GM19395 (cell line): Measurements from ENCODE around the gene IL10RA.

Experiments
- ATAC-seq: cut with Tn5 transposase; IDR thresholded peaks from one replicate; pipeline ENCODE4 v1.9.1; 2021; ENCODE audit warnings: mild to moderate bottlenecking, moderate library complexity; ENCODE audit not compliant: unreplicated experiment

Gene IL10RA

GRCh38 chr11:118005224-118006152 lies 19.3 kb downstream of the IL10RA start:
- ATAC-seq = no peak

GRCh38 chr11:118006153-118006534 lies 19.9 kb downstream of the IL10RA start:
- ATAC-seq = no peak

DNA sequence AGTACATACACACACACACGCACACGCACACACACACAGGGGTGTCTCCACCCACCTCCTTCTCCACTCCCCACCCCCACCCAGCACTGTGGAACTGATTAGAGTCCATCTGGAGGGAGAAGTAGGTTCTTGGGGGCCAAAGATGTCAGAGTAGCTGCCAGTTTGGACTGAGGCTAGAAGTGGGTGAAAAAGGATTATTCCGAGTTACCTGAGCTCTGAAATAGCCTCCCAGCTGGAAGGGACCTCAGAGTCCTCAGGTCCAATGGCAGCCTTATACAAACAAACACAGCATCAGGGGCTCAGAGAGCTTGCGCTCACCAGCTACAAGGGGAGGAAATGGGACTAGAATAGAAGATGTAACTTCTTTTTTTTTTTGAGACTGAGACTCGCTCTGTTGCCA lies 20.8 kb downstream of the IL10RA start:
- no peak for ATAC-seq

- peak; percentile 42 for ATAC-seq
Observed at GRCh38 chr11:118007563-118008270, 21.5 kb downstream of the IL10RA start.

- no peak for ATAC-seq
Observed at GRCh38 chr11:118008271-118008911, 22.2 kb downstream of the IL10RA start.

GRCh38 chr11:118009864-118010737 lies 23.9 kb downstream of the IL10RA start:
- no peak for ATAC-seq

GRCh38 chr11:118010738-118011461 lies 24.7 kb downstream of the IL10RA start:
- peak; percentile 79 for ATAC-seq

GRCh38 chr11:118012083-118012669 lies 26.0 kb downstream of the IL10RA start:
- no peak for ATAC-seq

DNA sequence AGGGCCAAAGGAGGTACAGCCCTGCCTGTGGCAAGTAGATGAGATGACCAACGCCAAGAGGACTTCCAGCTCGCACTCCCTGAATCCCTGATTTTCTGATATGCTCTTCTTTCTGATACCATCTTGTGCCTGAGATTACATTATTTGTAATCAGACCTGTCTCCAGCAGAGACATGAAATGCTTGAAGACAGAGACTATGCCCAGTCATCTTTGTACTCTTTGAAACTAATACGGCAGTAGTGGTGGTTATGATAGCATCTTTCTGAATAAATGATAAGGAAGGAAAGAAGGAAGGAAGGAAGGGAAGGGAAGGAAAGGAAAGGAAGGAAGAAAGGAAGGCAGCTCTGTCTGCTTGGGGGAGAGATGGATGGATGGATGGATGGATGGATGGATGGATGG lies 27.8 kb downstream of the IL10RA start:
- no peak for ATAC-seq

DNA sequence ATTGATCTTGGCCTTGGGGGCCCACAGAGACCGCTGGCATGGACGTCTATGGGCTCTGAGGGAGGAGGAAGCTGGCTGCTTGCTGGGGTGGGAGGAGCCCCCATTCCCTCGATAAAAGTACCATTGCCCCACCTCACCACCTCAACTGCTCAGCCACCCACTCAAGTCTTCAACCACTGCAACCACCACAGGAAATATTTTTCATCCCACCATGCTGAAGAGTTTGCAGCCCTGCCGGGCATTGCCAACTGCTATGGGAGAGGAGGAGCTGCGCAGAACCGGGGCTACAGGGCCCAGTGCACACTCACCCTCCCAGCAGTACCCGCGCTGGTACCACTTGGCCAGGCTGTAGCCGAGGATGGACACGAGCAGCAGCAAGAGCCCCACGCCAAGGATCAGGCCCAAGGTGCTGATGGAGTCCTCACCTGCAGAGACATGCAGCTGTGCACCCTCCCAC lies 29.2 kb downstream of the IL10RA start:
- no peak for ATAC-seq

DNA sequence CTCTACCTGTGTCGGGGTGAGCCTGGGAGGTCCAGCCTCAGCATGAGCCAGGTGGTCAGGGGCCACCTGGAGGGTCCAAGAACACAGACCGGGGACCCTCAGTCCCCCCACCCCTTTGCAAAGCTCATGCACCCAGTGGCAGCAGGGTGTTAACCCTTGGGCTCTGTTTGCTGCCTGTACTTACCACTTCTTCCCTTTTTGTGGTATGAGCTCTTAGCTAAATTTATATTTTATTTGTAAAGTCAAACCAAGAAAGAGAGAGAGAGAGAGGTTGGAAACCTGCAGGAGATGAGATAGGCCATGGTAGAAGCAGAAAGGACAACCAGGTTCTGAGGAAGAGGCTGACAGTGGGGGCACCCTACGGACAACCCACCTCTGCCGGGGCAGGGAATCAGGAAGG lies 29.9 kb downstream of the IL10RA start:
- no peak for ATAC-seq

- ATAC-seq = no peak
Observed at GRCh38 chr11:118017111-118017510, 30.9 kb downstream of the IL10RA start.

- ATAC-seq = no peak
Observed at GRCh38 chr11:118017631-118018315, 31.6 kb downstream of the IL10RA start.

- no peak for ATAC-seq
Observed at GRCh38 chr11:118018401-118018800, 32.2 kb downstream of the IL10RA start.

DNA sequence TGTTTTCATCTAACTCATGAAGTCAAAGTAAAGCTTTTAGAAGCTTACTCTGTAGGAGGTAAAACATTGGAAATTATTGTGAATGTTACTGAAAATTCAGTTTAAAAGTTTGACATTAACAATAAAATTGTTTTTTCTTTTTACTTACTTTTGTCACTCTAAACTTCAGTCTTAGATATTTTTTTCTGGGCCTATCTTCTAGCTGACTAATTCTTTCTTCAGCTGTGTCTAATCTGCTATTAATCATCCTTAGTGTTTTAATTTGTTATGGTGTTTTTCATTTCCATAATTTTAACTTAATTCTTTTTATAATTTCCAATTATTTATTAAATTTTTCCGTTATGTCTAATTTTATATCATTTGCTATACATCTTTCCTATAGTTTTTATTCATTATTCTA lies 35.0 kb downstream of the IL10RA start:
- ATAC-seq = no peak

DNA sequence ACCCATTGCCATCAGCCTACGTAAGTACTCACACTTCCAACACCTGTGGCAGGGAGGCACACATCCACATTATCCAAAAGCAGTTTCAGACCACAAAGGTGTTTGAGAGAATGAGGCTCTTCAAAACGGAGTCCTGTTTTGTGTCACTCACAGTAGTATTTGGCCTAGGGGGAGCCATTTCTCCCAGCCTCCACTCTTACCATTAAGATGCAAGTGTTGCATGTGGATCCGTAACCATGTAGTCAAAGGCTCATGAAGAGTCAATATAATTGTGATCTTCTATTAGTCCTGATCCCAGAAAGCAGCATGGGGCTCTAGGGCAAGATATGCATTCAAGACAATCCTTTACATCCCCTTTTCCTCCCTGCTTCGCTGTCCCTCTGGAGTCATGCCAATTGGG lies 41.5 kb downstream of the IL10RA start:
- no peak for ATAC-seq

GRCh38 chr11:118028626-118029025 lies 42.4 kb downstream of the IL10RA start:
- no peak for ATAC-seq

- peak; percentile 57 for ATAC-seq
Observed at GRCh38 chr11:118033443-118033842, 47.2 kb downstream of the IL10RA start.

DNA sequence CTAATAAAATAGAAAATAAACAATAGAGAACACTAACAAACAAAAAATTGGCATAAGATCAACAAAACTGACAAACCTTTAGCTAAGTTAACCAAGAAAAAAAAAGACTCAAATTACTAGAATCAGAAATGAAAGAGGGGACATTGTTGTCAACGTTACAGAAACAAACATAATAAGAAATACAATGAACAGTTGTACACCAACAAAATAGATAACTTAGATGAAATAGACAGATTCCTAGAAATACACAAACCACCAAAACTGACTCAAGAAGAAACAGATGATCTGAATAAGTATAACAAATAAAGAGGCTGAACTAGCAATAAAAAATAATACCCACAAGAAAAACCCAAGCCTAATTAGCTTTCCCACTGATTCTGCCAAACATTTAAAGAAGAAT lies 55.9 kb downstream of the IL10RA start:
- no peak for ATAC-seq
